ENCODE measurements around the gene IL17RA.
"Not testable (repeated sequence)": the region's sequence is repeated elsewhere in the genome, so short reads cannot be mapped to it uniquely, and the experiment has no call there.

IL17RA gene

DNA sequence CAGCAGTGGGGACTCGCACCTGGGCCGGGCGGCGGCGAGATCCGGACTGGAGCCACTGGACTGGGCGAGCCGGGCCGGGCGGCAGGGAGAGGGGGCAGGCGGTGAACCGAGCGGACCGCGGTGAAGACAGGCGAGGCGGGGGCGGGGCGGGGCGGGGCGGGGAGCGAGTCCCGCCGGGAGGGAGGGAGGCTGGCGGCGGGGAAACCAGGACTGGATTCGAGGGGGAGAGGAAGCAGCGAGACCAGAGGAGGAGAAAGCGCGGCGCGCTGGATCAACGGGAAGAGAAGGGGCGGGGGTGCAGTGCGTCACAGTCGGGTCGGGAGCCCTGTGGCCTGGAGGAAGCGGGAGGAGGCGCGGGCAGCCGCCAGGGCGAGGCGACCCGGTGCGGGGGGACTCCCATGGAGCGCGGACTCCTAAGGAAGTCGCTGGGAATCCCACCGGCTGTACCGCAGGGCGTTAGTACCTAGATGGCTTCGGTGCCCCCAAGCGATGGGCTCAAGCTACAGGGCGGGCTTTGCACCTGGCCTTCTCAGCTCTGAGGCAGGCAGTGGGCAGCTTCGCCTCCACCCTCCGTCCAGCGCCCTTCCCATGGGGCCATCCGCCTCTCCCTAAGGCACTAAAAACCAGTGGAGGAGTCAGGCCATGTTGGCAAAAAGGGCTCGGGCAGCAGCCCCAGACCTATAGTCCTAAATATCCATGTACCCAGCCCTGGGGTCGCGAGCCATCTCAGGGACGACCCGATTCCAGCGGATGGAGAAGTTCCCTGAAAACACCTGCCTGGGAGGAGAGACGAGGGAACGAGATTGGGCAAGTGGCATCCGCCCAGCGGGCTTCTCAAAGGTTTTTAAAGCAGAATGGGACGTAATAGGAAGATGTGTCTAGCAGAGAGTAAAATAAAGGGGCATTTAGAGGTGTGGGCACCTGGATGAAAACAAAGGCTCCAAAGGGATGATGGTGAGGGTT is 36.7 kb downstream of the IL17RA start, which contains the start of gene TMEM121B:
TMEM121B (minus strand) TSS at position 128 of the 963 bp plus-strand sequence. CDS start 233 bp downstream, outside the sequence.
- no peak for DNase-seq (ENCODE audit: low spot score)

DNA sequence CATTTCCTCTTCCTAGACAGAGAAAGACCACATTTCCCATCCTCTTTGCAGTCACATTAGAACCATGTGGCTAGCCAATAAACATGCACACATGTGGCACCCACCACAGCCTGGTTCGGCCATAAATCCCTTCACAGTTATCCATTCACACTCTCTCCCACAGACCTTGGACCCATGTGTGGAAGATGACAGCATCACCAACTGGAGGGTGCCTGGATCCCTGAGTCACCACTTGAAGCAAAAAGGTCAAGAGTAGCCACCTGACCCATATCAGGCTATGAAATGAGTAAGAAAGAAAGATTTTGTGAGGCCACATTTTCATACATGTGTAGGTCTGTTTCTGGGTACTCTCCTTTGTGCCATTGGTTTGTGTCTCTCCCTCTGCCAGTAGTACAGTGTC is 45.4 kb downstream of the IL17RA start:
- DNase-seq (ENCODE audit: low spot score): no peak

DNA sequence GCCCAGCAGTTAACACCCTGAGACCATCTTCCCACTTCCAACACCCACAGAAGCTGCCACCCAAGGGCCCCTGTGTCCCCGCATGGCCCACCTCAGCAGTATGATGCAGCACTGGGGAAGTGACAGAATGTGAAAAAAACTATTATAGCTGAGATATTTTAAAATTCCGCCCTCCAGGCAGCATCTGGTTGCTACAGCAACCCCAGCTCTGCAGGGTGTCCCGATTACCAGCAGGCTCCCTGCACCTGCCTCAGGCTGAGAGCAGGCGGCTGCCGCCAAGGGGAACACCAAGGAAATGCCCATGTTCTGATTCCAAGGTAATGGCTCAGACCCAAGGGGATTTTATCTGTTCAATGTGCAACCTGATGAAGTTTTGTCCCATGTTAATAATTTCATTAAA is 46.9 kb downstream of the IL17RA start:
- DNase-seq (ENCODE audit: low spot score): no peak

DNA sequence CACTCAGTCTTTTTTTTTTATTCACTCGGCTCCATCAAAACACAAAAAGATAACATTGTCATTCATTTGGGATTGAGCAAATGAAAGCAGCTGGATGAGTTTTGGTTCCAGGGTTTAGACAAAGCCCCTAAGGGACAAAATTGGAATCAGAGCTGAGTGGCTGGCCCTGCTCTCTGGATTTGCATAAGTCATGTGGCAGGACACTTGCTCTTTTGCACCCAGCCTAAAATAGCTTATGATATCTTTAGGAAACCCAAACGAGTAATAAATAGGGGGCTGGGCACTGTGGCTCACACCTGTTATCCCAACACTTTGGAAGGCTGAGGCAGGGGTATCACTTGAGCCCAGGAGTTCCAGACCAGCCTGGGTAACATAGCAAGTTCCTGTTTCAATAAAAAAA is 47.3 kb downstream of the IL17RA start:
- no peak for DNase-seq (ENCODE audit: low spot score)

DNA sequence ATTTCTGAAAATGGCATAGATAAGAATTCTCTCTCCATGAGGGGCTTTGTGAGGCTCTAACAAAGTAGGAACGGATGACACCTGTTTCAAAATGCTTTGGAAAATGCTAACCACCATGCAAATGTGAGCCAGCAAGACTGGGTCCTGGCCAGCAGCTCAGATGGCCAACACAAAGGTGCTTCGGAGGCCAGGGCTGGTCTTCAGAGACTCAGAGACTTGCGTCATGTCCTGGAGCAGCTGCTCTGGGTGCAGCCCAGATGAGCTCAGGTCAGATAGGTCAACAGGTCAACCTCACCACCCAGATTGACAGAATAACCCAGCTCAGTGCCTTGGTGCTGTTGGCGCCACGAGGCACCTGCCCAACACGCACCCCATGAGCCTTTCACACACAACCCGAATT is 48.3 kb downstream of the IL17RA start:
- DNase-seq (ENCODE audit: low spot score): no peak

DNA sequence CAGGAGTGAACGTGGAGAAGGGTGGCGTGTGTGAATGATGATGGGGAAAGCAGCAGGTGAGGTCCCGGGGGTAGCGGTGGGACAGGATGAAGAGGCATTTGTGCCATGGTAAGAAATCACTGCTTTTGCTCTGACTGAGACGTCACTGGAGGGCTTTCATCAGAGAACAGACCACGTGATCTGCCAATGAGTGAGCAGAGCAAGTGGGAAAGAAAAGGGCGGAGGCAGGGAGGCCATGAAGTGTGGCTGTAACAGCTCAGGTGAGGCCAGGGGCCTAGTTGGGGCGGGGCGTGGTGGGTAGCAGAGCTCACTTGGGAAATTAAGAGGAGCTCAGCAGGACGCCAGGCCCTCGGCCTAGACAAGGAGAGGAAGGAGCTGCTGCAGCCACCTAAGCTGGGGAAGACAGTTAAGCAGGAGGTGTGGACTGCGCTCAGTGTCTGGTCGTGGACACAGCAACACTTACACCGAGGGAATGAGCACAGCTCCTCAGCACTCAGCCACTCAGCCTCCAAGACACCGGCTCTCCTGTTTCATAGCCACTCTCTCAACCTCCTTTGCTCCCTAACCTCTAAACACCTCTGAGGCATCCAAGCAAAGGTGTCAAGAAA is 50.5 kb downstream of the IL17RA start:
- no peak for DNase-seq (ENCODE audit: low spot score)

DNA sequence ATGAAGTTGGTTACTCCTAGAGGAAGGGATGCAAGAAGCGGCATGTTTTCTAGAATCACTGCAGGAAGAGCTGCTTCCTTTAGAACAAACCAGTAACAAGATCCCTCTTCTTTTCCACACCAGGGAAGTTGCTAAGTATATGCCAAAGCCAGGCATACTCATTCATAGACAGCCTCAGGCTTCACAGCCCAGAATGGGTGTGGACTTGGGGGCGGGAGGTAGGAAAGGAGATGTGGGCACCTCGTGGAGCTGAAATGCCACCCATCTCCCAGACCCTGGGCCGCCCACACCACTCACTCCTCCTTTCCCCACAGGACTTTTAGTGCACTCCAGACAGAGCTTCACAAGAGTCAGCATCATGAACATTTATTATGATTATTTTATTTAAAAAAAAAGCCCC is 52.4 kb downstream of the IL17RA start:
- DNase-seq (ENCODE audit: low spot score): no peak

DNA sequence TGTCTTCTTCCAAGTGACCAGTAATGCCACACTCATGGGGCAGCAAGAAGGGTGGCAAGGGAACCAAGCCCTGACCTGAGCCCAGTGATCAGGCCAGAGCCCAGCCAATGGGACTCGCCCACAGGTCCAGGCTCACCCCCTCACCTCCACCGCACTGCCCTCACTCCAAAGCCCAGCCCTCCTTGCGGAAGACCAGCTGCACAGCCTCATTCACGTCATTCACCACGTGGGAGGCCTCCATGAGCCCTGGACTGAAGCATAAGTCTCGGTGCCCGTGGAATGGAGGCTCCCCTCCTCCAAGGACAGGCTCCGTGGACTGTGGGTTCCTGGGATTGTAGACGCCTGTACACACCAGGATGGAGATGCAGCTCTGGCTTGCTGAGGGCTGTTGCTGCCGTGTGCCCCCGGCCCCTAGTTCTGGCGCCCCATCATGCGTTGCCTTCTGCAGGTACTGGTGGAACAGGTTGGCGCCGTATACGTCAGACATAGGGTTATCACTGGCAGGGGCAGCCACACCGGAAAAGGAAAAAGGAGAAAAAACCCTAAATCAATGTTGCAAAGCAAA is 53.1 kb downstream of the IL17RA start:
- no peak for DNase-seq (ENCODE audit: low spot score)

DNA sequence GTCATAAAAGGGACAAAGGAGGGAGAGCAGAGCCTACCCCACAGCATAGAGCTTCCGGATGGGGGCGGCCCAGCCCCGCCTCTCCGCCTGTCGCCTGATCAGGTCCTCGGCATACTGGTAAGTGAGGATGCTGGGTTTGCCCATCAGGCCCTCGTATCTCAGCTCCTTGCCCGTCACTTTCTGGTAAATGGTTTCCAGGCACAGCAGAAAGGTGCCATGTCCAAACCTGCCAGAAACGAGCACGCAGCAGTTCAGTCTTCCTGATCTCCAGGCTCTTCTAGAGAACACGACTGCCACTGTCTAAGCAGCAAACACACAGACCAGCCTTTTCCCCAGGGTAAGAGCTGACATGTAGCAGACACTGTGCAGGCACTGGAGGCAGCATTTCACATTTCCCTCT is 53.7 kb downstream of the IL17RA start:
- no peak for DNase-seq (ENCODE audit: low spot score)

DNA sequence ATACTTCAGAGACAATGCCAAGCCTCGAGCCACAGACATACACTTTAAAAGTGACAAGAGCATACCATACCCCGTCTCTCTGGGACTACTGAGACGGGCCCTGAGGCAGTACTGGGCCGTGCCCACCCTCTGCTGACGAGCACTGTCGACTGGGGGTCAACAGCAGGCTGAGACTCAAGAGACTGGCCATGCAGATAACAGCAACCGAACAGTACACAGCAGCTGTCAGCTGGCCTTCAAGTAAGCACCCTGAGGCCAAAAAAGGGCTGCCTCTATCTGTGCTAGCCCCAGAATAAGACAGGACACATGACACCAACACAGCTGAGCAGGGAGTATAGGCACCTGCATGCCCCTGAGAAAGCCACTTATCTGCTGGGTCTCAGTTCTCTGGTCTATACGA is 55.2 kb downstream of the IL17RA start:
- DNase-seq (ENCODE audit: low spot score): no peak

DNA sequence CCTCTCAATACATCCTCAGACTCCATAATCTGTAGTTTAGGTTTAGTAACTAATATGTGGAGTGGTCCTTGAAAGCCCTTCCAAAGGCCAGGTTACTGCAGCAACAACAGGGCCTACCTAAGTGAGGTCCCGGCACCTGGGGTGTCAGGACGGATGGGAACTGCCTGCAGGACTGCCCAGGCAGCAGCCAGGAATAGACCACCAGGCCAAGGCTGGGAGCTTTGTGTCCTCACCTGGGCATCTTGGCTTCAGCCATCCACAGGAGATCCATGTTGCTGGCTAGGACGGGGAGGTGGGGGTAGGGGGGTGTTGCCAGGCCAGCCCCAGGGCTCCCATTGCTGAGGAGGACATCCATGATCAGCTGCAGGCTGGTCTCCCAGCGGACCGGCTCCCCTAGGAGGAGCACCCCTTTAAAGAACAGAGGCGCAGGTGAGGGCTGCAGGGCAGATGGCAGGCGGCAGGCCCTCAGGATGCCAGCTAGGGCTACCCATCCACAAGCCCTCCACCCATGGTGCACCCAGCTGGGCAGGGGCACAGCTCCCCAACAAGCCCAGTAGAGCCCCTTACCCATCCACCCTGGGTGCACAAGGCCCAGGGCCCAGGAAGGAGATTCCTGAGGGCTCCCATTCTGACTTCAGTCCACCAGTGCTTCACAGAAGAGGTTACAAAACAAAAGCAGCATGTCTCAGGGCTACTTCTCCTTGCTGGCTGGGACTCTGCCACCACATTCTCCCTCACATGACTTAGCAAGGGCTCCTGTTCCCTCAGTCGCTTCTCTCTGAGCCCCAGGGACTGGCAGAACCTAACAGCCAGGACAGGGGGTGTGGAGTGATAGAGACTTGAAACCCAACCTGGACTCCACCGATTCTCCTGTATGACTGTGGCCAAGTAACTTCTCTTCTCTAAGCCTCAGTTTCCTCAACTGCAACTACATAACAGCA is 56.3 kb downstream of the IL17RA start:
- no peak for DNase-seq (ENCODE audit: low spot score)

DNA sequence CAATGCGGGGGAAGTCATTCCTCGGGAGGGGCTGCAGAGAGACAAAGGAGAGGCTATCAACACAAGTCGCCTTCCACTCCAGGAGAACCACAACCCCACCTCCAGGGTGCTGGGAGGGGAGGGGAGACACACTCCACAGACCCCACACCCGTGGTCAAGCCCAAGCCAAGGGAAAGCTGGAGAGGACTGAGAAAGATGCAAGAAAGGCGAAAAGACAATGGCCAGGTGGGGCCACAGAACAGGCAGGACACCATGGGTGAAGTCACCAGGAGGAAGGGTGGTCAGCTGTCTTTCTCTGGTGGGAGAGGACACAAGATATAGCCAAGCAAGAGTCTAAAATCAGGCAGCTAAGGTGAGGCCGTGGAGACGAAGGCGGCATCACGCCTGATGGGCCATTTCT is 58.3 kb downstream of the IL17RA start:
- DNase-seq (ENCODE audit: low spot score): no peak

DNA sequence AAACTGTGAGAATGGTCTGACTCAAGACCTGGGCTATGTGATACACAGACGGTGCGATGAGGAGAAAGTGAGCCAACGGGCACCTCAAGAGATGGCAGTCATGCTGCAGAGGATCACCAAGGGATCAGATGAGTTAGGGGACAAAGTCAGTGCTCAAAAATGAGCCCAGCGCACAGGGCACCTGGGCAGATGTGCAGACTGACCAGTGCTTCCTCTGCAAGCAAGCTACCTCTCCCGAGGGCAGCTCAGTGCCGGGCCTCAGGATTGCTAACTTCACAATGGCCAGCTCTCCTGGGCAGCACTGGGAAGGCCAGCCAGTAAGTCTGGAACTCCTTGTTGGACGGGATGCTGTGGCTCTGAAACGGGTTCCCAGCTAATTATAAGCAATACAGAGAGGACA is 59.0 kb downstream of the IL17RA start:
- no peak for DNase-seq (ENCODE audit: low spot score)

DNA sequence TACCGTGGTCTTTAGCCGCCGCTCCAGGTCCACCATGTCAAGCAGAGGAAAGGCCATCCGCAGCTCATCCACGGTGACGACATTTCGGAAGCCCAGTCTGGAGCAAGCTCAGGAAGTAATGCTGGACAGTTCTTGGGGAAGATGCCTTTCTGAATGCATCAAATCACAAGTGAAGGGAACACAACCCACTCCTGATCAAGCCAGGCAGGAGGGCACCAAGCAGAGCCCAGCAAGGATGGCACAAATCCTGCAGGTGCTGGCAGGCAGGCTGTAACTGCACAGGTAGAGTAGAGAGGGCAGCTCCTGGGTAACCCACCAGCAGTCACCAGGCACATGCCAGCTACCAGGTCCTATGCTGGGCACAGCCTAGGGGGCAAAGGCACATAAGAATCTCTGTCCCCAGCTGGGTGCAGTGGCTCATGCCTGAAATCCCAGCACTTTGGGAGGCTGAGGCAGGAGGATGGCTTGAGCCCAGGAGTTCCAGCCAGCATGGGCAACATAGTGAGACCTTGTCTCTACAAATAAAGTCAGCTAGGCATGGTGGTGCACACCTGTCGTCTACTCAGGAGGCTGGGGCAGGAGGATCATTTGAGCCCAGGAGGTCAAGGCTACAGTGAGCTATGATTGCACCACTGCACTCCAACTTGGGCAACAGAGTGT is 60.4 kb downstream of the IL17RA start:
- no peak for DNase-seq (ENCODE audit: low spot score)

DNA sequence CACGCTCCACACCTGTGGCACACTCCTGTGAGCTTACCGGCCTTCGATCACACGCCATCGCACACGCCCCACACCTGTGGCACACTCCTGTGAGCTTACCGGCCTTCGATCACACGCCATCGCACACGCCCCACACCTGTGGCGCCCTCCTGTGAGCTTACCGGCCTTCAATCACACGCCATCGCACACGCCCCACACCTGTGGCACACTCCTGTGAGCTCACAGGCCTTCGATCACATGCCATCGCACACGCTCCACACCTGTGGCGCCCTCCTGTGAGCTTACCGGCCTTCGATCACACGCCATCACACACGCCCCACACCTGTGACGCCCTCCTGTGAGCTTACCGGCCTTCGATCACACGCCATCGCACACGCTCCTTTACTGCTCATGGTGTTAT is 62.7 kb downstream of the IL17RA start:
- not testable (repeated sequence) for DNase-seq (ENCODE audit: low spot score)

DNA sequence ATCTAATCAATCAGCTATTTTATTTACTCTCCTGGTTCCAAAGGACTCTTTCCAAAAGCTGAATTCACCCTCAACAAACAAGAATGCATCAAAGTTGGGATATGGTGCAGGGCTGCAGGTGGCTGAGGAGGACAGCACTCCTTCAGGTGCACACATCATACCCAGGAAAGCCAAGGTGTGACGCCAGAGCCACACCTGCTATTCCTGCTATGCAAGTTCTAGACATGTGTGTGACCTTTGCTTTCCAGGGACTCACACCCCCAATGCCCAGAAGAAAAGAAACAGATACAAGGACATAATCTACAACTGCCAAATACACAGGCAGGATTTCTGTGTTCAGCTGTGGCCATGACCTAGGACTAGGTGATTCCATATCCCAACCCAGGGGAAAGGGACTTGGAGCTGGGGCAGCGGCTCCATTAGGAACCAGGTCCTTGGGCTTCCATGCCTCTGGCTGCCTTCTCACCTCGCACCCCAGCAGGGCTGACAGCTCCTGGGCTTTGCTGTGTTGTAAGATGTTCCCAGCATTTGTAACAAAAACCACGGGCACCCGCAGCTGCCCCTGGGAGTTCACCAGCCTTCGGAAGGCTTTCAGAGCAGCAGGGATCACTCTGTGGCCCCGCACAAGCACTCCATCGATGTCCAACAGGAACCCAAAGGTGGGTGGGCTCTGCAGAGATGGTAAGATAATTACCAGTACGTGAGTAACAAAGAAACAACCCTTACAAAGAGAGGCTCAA is 64.4 kb downstream of the IL17RA start:
- DNase-seq (ENCODE audit: low spot score): no peak

DNA sequence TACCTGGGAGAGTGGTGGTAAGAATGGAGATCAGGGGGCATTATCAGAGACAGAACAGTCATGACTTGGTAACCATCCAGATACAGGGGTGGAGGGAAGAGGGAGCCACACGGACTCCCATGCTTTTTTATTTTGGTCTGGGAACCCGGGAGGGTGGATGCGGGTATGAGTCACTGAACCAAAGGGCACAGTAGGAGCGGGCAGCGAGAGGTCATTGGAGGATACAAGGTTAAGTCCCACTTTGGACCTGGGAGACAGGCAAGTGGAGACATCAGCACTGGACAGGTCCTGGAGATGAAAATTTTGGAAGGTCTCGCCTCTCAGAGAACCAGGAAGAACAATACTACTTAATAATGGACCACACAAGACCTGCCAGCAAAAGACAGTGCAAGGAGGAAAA is 67.5 kb downstream of the IL17RA start:
- DNase-seq (ENCODE audit: low spot score): no peak

DNA sequence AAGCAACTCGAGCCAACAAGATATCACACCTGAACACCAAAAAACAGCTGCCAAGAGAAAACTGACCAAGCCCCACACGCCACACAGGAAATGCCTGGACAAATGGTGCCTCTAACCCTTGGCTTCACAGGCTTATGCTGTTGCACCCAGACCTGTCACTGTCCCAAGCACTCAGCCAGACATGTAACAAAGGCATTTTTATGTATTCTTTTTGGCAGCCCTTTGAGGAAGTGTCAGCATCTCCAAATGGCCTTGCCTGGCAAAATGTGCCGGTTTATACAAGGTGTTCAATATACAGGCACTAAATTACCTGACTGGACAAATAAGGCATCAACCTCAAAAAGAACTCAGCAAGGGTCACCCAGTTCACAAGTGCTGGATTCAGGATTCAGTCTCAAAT is 68.2 kb downstream of the IL17RA start:
- no peak for DNase-seq (ENCODE audit: low spot score)

DNA sequence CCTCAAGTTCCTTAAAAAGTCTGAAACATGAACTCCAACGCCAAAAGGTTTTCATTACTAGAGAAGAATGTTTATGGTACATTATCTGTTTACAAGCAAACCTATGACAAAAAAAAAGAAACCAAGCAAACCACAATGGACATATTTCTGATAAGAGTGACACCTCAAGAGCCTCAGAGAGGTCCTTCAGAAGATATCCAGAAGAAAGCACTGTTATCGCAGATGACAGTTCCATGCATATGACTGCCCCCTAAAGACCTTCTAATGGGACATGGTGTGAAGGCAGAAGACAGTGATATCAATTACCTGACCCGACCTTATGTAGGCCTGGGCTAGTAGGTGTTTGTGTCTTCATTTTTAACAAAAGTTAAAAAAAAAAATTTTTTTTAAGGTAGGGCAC is 71.1 kb downstream of the IL17RA start:
- no peak for DNase-seq (ENCODE audit: low spot score)

DNA sequence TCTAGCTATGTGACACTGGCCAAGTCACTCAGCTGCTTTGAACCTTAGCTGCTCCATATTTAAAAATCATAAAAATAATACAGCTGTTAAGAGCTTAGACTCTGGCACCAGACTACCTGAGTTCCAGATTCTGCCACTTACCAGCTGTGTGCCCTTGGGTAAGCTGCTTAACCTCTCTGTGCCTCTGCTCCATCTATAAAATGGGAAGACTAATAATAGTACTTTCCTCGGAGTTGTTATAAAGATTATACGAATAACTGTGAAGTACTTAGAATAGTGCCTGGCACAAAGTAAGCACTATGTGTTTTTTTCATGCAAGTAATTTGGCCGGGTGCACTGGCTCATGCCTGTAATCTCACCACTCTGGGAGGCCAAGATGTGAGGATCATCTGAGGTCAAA is 72.9 kb downstream of the IL17RA start:
- no peak for DNase-seq (ENCODE audit: low spot score)

DNA sequence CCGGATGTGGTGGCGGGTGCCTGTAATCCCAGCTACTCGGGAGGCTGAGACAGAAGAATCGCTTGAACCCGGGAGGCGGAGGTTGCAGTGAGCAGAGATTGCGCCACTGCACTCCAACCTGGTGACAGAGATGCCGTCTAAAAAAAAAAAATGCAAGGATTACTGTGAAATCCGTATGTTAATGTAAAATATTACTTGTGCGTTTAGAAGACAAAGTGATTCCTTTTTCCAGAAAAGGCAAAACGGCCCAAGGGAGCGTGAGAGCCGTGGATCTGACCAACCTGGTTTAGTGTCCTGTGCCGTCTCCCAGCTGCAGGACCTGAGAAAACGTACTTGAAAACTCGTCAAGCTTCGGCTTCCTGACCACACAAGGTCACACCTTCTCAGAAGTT is 73.4 kb downstream of the IL17RA start:
- DNase-seq (ENCODE audit: low spot score): no peak

All from CD4-positive, alpha-beta T cell treated with Interleukin-6 at 100 ng/mL for 8 hours (primary cell).